GDM1 (cell line): ENCODE data around the gene OCA2.

Experiments used
- DNase-seq: peaks from one replicate; lab custom pipeline; 2025; lab: John Stamatoyannopoulos, UW

The OCA2 gene

DNA sequence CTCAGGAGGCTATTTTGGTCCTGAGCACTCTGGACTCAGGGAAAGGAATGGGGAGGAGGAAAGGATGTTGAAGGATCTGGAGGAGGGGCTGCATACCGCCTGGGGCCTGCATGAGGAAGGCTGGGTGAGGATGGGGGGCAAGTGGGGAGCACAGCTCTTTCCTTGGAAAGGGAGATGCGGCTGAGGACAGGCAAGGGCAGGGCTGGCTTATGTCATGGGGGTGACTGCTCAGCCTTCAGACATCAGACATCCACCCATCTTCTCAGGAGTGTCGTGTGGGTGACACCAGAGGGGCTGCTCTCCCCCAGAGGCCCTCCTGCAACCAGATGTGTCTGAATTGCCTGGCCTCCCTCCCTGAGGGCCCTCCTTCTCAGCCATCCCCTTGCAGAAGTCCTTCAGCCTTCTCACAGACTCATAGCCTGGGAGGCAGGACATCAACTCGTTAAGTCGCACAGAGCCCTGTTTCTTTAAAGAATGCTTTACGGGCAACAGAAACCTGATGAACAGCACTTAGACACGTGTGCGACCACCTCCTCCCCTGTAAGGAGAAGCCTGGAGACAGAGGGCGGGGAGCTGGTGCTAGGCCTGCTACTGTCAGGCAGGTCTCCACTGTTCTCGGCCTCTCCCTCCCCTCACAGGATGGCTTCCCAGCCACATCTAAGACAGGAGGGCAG lies 252.3 kb downstream of the OCA2 start:
- DNase-seq, result no peak

DNA sequence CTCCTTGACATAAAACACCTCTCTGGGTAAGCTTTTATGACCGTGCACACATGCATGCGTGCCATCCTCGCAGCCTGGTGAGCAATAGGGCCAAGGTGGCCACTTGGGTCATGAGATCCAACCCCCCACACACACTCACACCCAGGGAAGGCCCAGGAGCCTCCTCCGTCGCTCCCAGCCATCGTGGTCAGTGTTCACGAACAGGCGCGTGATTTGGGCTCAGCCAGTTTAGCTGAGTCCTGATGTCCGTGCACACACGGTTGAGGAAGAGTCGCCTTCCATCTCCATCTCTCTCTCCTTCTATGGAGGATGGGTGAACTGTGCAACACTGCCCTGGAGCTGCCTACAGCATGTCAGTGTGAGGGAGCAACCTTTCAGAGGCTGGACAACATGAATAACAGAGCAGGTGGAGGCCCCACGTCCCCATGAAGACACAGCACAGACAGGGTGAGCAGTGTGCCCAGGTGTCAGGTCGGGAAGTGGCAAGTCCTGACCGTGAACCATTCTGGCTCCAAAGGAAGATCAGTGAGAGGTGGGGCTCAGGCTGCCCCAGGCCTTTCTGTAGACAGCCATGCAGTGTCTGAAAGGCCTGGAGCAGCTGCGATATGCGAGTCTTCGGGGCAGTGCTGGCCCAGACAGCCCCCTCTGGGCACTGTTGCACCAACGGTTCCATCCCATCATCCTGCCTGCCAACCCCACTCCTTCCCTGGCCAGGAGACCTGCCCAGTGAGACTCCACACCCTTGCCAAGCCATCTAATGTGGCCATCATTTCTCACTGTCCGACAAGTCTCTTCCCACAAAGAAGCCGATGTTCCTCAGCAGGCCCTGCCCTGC lies 253.4 kb downstream of the OCA2 start:
- DNase-seq, result no peak

DNA sequence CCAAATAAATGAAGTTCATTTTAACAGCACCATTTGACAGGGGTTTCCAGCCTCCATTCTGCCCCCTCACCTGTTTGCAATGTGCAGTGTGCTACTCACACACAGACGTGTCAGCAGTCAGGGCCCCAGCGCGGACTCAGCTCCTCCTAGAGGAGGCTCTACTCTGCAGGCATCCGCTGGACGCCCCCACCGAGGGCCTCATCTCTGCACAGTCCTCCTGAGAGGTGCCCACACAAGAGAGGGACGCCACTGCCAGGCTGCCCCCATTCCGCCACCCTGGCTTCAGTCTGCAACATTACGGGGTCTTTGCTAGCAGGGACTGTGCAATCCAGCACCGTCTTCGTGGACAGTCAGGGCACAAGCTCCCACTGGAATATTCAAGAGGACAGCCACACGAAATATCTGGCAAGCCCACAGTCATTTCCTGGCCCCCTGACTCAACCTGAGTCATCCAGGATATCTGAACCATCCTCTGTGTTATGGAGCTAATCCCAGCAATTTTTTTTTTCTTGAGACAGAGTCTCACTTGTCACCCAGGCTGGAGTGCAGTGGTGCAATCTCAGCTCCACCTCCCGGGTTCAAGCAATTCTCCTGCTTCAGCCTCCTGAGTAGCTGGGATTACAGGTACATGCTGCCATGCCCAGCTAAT lies 255.0 kb downstream of the OCA2 start:
- no peak for DNase-seq

DNA sequence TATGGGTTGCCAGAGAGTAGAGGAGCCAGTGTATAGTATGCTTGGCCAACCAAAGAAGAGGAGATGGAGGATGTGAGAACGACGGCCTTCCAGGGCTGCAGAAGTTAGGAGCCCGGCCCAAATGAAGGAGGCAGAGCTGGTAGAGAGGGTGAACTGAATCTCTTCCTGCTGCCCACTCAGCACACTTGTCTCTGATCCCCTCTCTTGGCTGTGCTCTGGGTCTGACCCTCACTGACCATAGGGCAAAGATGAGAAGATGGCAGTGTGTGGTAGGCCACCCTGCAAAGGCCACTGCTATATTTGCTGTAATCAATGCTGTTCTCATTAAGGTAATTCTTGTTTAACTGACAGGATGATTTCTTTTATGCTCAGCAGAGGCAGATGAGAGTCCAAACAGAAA lies 256.0 kb downstream of the OCA2 start:
- no peak for DNase-seq

DNA sequence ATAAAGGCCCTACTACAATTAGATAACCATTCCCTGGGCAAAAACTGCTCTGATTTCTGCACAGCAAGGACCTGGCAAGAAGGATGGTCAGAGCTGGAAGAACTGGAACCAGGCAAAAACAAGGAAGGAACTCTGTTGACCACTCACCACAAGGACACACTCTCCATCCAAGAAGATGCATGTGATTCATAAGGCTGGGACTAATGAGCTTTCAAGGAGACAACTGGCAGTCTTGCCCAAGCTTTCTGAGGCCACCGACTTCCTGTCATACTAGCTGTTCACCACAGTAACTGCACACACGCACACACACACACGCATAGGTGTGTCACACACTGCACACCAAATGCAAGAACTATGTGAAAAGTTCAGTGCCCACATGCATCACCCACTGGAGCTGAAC lies 256.6 kb downstream of the OCA2 start:
- no peak for DNase-seq

DNA sequence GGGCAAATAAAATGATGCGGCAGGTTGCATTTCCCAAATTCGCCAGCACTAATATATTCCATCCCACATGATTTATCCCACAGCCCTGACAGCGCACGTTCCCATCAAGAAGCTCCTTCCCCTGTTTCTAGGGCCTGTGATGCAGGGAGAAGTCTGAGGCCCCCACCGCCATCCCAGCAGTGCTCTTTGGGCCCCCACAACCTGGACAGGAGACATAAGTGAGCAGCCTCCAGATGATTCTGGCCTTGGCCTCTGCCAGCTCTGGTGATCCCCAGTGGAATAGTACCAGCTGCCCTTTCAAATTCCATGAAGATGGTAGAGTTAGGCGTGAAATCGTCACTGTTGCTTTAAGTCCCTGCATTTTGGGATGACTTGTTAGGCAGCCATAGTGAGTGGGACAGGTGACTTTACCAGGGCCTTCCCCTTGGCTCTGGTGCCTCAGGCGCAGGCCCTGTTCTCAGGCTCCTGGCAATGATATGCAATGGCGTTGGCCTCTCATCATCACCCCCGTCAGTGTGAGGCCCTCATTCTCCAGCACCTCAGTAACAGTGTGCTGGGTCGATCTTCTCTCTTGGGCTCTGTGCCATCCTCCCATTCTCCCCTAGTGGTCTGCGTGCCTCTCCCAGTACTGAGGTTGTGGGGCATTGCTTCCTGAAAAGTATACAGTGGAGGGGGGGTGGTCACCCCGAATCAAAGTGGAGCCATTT lies 263.7 kb downstream of the OCA2 start:
- no peak for DNase-seq

DNA sequence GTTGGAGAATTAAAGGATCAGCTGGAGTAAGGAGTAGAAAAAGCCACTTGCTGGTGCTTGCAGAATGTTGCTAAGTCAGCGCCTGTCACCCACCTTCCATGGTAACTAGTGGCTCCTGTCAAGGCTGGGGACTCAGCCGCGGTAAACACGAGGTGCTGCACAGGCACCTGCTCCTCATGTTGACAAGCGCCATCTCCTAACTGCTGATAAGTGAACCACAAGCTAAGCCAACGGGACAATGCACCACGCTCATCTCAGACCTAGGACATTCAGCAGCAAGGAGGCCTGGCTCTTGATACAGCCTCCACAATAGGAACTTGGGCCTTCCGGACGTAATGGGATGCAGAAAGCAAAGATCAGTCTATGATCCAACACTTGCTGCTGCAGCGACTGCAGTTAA lies 264.4 kb downstream of the OCA2 start:
- no peak for DNase-seq

DNA sequence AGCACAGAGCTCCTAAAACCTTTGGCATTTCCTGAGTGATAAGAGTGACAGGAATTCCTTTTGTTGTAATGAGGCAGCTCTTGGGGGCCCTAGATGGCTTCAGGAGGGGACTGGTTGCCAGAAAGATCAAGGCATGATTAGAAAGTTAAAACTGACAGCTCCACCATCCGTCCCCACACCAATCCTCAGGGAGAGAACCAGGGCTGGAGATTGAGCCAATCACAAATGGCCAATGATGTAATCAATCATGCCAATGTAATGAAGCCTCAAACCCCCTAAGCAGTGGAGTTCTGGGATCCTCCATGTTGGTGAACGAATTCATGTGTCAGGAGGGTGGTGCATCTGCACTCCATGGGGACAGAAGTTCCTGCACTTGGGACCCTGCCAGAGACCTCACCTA lies 265.1 kb downstream of the OCA2 start:
- DNase-seq, result no peak

DNA sequence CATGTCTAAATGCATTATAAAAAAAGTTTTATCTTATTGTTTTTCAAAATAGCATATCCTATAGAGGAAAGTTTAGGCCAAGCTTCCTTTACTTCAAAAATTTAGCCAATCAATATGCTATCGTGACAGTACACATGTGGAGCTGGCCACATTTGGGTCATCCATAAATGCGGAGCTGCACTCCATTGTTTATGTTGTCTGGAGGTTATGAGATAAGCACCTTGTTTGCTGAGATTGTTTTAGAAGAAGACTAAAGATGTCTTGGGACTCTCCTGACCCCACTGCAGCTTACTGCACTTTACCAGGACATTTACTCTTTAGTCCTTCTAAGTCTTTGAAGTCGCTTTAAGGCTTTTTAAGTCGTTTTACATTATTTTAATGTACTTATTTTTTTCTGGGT lies 265.9 kb downstream of the OCA2 start:
- DNase-seq, result no peak

DNA sequence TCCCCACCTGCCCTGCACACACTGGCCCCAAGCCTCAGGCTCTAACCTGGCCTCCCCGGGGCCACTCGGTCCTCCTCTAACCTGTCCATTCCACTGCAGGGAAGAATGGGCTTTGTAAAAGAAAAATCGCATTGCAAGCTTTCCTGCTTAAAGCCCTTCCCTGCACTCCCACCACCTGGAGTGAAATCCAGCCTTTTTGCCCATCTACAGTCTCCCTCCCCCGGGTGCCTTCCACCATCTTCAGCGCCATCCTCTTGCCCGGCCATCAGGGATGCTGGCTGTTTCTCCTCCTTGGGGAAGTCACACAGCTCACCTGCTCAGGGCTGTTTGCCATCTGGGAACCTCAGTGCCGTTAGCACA lies 266.9 kb downstream of the OCA2 start:
- DNase-seq, result no peak

DNA sequence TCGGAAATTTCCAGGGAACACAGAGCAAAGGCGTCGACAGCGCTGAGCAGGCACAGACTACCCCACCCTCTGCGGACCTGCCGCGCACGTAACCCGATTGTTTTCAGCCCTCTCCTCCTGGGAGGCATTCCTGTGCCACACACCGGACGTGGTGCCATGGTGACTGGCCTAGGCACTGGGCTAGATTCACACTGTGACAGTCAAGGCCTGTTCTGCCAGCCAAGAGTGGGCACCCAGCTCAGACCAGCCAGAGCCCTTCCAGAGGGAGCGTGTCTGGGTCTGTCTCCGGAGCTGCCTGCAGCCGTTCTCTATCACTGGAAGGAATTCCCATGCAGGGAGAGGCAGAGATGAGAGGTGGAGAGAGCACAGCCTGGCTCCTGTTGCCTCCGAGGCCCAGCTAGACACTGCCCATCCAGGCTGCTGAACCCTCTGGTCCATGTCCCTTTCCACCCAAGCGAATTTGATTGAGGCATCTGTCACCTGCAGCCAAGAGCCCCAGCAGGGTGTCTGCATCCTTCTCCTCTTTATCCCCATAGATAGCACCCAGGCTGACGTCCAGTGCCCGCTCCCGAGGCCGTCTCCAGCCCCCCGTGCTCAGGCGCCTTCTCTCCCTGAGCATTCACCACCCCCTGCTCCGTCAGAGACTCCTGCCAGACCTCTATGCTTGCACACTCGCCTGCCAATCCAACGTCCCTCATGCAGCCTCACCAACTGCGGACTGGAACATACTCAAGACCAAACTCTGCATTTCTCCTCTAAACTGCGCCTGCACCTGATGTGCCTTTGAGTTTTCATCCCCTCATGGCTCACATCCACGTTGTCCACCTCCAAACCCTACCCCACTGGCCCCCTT lies 267.5 kb downstream of the OCA2 start:
- no peak for DNase-seq

DNA sequence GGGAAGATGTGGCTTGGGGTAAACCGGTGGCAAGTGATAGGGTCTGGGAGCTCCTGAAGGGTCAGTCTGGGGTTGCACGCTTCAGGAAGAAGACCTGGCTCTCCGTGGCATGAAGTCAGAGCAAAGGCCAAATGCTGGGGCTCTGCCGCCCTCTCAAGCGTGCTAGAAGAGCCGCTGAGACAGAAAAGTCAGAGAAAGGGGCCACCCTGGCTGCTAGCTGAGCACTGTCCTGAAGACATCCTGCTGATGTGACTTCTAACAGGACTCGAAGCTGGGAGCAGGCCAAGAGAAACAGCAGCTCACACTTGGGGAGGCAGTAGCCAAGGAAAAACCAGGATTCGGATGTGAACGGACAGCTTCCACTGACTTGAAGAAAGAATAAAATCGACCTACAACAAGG lies 270.4 kb downstream of the OCA2 start:
- DNase-seq, result no peak

DNA sequence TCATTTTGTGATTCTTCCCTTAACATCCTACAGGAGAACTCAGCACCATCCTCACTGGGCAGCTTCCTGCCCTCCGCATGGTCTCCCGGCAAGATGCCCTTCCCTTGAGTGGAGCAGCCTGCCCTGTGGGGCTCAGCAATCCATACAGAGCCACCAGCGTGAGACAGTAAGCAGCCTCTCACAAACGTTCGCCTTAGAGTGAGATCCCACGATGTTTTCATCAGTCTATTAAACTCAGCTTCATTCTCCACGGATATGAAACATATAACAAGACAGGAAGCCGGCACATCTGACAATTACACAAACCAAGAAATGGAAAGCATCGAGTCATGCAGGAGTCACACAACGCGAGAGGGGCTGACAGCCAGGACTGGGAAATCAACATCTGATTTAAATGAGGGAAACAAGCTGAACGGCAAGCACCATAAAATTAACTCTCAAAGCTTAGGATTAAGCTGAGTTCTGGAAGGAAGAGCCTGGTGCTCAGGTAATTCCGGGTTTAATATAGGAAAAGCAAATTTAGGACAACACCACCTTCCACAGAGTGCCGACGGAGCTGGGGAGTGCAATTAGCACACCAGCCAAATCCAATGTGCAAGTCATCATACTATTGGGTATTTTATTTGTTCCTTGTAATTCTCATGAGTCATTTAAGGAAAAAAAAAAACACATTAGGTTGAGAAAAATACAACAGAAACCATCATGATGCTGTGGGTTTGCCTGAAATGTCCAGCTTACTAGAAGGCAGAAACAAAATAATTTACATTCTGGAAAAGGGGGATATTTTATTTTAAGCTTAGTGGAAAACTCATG lies 272.0 kb downstream of the OCA2 start:
- no peak for DNase-seq

DNA sequence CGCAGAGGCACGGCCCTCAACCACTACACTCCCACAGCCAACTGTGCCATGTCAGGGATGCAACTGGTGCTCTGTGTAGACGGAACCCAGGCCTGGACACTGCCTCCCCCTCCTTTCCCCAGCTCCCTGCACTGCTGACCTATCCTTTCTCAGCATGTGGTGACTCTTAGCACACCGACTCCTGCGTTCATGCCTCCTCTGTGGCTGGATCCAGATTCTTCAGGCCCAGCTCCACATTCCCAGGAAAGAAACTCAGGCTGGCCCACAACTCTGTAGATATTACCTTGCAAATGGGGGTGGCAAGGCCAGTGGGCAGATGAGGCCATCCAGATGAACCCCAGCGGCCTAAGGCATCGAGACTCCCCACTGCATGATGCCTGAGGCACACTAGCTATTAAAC lies 272.7 kb downstream of the OCA2 start:
- no peak for DNase-seq

DNA sequence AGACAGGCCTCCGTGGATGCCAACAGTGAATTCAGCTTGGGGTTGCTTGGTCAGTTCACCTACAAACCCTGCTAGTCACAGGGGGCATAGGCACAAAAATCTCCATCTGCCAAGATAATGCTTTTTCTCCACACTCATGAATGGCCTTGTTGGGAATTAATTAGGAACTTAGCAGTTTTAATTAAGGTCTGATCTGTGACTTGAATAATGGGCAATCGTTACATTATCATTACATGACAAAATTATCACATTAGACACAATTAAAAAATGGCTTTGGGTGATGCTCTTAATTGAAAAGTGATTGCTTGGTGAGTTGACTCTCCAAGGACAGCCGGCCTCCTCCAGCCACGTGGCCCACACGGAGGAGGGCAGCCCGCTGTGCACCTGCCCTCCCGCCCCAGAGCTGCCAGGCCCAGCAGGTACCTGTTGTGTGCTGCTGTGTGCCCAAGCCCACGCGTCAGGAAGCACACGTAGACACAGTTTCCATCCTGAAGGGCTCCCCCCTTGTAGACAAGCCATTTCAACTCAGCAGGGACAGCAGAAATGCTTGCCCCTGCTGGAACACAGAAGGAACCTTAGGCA lies 274.2 kb downstream of the OCA2 start:
- DNase-seq, result no peak

DNA sequence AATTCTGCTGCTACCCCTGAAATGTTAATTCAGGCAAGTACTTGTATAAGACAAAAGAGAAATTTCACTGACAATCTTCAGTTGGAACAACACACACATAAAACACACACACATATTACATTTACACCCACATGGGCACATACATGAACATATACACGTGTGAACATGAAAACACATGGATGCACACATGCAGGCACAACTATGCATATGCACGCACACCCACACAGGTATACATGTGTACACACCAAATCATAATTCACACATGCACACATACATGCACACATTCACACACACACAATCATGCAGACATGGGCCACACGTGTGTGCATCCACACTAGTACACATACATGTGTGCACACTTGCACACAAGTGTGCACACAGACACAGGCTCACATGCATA lies 277.8 kb downstream of the OCA2 start:
- DNase-seq, result no peak

DNA sequence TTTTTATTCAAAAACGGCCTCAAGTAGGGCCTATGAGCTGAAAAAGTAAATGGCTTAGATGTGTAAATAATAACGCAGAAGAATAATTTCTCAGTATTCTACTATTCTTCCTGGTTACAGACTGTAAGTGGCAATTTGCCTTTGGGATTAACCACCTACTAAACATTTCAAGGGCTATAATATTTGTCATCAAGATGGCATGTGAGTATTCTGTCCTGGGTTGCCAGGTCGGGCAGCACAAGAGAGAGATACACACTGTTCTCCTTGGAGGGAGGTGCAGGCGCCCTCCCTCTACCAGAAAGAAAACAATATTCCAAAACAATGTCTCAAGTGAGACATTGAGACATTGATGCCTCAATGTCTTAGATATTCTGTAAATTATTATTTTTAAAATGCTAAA lies 278.4 kb downstream of the OCA2 start:
- no peak for DNase-seq

DNA sequence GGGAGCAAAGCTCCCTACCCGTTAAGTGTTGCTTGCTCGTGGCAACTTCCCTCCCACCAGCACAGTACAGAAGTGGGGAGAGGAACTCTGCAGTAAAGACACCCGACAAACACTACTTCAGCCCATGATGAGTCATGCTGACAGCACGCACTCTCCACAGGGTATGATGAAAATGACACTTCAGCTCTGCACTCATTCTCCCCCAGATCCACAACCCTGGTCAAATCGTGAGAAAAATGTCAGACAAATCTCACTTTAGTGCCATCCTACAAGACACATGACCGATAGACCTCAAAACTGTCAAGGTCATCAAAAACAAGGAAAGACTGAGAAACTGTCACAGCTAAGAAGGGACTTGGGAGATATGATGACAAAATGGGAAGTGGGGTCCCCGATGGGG lies 278.9 kb downstream of the OCA2 start:
- peak; percentile 26 for DNase-seq

DNA sequence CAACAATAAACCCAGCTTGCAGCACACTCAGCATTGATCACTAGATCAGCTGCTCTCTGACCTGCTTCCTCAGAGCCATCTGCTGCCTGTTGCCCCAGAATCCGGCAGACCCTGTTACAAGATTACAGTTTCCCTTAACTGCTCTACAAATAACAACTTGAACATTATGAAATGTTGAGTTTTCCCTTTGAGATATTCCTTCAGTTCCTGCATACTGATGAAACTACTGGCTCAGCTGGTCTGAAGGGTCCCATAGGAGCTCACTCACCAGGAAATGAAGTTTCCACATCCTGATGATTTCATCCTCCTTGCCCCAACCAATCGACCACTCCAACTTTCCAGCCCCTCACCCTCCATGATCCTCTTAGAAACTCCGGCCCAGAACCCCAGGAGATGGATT lies 281.9 kb downstream of the OCA2 start:
- DNase-seq, result no peak

DNA sequence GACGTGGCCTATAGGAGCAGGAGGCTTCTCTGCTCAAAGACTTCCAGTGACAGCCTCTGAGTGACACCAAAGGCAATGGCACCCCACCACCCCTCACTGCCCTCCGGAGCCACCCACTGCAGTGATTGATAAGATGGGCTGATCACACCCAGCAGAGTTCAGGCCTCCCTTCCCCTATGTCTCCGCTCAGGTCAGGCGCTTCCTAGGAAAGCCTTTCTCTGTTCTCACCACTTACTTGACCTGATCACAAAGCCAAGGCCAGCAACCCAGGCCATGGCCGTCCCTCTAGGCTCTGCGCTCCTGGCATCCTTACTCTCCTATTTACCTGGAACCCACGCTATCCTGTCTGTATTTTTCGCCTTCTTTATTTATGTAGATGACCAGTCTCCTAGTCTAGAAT lies 282.3 kb downstream of the OCA2 start:
- DNase-seq, result no peak

DNA sequence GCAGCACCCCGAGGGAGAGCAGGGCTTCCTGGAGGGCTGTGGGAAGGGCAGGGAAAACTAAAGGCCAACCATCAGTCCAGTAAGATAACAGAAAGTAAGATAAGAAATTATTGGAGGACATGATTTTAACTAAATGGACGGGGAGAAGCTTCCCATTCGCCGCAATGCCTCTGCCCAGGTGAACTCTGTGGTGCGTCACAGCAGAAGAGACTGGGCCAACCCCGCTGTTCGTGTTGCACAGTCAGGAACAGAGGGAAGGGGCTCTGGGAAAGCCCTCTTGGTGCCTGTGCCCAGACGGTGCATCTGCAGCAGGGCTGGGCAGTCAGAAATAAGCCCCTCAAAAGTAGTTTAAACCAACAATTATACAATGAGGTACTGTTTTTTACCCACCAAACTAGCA lies 284.1 kb downstream of the OCA2 start:
- no peak for DNase-seq
